Measurements from ENCODE around the gene SUCLG2. TPM values are rescaled to one million over a fixed set of nuclear protein-coding genes. Genes with fewer than 3 reads are reported as not detected.

SUCLG2 gene
- total and polyA plus RNA-seq, 9 of the 15 experiments (the other 6 are each of a cell fraction or from before 2014, with no cell fraction given): 10.1 to 41.4 (median 29.0) TPM

- Histone ChIP-seq H3K4me1 (replicated peaks in 1 of 2; ENCODE audit: control insufficient read depth in 2 of 2, insufficient read depth in 2 of 2, low read length in 2 of 2) (no peaks in the 10 kb centered on the region), H3K27ac (ENCODE audit: extremely low read depth, low read depth, low read length) (no peak overlapping the region), H3K79me2 (ENCODE audit: control insufficient read depth, insufficient read depth, low read length) (no peaks in the 10 kb centered on the region), H3K9me3 (replicated peaks; ENCODE audit: control insufficient read depth, insufficient read depth, low read depth, low read length) (no peaks in the 10 kb centered on the region), H4K20me1 (replicated peaks; ENCODE audit: control insufficient read depth, insufficient read depth, low read length) (no peaks in the 10 kb centered on the region), H3K9me1 (ENCODE audit: control insufficient read depth, insufficient read depth, low read length) (no peaks in the 10 kb centered on the region), H3K4me3 (no peak overlapping the region), H3K9ac (ENCODE audit: insufficient read depth in 1 of 2, low read depth in 2 of 2, low read length in 2 of 2) (no peak overlapping the region), H3K4me2 (ENCODE audit: insufficient read depth, low read length) (no peak overlapping the region), H3K36me3 (ENCODE audit: control insufficient read depth, insufficient read depth, low read length) (no peaks in the 10 kb centered on the region), H2AFZ (ENCODE audit: low read depth, low read length) (no peak overlapping the region), H3K27me3 (ENCODE audit: control insufficient read depth in 2 of 2, insufficient read depth in 2 of 2, low read length in 2 of 2) (no peaks in the 10 kb centered on the region)
- ATAC-seq (no peak), FAIRE-seq (no peak), DNase-seq (ENCODE audit: extremely low read depth in 1 of 4, low spot score in 3 of 4) (no peak)
- ChIA-PET POLR2A (interaction anchor here (0.6 kb wide), 1 partner anchor 10 kb away, joined by 3 read pairs; no protein-coding TSS in a partner anchor), CTCF (ENCODE audit: low intra/inter-chr PET ratio) (no interaction called here)
- WGBS (ENCODE audit: insufficient coverage, low coverage, missing lambda C conversion rate): no CpG with 5 or more reads among the region's 1 CpG
- in situ Hi-C loops (cut with MboI) (no loop called here), intact Hi-C loops (cut with micrococcal nuclease) (no loop called here)
- BruUV-seq (replicated peaks): no TSS peak
- no peak for TF ChIP-seq ELF2 (CRISPR knock-in tag; IDR thresholded peaks at IDR 0.05)
- TF ChIP-seq CBX8 (IDR thresholded peaks at IDR 0.05; ENCODE audit: borderline replicate concordance, extremely low read depth, low read depth, low read length, poor library complexity, severe bottlenecking): no peak
- no peak for TF ChIP-seq ZBTB33 (CRISPR knock-in tag; IDR thresholded peaks at IDR 0.05)
- no peak for TF ChIP-seq BRF1 (IDR thresholded peaks at IDR 0.05; ENCODE audit: borderline replicate concordance, extremely low read depth, insufficient read length)
- TF ChIP-seq MAZ (CRISPR knock-in tag; conservative IDR thresholded peaks at IDR 0.05 in 1 of 2, IDR thresholded peaks at IDR 0.05 in 1 of 2): no peak
- no peak for TF ChIP-seq ARID1B (IDR thresholded peaks at IDR 0.05)
- TF ChIP-seq ZNF707 (CRISPR knock-in tag; conservative IDR thresholded peaks at IDR 0.05): no peak
- no peak for TF ChIP-seq ZBTB9 (CRISPR knock-in tag; IDR thresholded peaks at IDR 0.05)
- TF ChIP-seq ATF1 (CRISPR knock-in tag; IDR thresholded peaks at IDR 0.05): no peak
- no peak for TF ChIP-seq ATF1 (tag; IDR thresholded peaks at IDR 0.05)
- no peak for TF ChIP-seq ARID2 (IDR thresholded peaks at IDR 0.05)
- no peak for TF ChIP-seq THAP12 (CRISPR knock-in tag; IDR thresholded peaks at IDR 0.05)
- no peak for TF ChIP-seq HNRNPL (IDR thresholded peaks at IDR 0.05; ENCODE audit: low read depth, low read length)
- no peak for TF ChIP-seq CREB3 (tag; conservative IDR thresholded peaks at IDR 0.05; ENCODE audit: low read depth)
- no peak for TF ChIP-seq TAF9B (IDR thresholded peaks at IDR 0.05; ENCODE audit: partially characterized antibody)
- TF ChIP-seq ZNF589 (CRISPR knock-in tag; IDR thresholded peaks at IDR 0.05; ENCODE audit: low read depth): no peak
Measured at GRCh38 chr3:67691926-67692325, 37.5 kb upstream of the SUCLG2 start.

Measured in K562 (cell line).